GM12801 (cell line): Measurements from ENCODE around the gene MAPK4.

Experiments
- TF ChIP-seq, protein P1 (sequence below): IDR thresholded peaks from one replicate; pipeline ENCODE4 v1.5.1; 2011; ENCODE audit warnings: control low read depth; ENCODE audit not compliant: insufficient read length; ENCODE audit errors: extremely low read depth

MAPK4 gene

DNA sequence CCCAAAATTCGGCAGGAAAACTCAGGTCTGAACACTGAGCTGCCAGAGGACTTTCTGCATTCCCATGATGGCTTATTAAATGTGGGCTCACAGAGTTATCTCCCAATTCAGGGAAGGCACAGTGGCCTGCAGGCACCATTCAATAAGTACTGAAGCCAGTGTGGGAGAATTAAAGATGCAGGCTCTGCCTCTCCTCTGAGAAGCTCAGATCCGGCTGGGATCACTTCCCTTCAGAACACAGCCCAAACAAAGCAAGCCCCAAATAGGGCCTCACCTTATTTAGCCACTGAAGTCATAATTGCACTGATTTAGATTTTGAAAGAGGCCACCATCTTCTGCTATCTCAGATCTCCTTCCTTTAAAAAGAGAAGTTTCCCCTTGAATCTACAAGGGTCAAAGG is 94.3 kb downstream of the MAPK4 start:
- TF ChIP-seq, protein P1, sequence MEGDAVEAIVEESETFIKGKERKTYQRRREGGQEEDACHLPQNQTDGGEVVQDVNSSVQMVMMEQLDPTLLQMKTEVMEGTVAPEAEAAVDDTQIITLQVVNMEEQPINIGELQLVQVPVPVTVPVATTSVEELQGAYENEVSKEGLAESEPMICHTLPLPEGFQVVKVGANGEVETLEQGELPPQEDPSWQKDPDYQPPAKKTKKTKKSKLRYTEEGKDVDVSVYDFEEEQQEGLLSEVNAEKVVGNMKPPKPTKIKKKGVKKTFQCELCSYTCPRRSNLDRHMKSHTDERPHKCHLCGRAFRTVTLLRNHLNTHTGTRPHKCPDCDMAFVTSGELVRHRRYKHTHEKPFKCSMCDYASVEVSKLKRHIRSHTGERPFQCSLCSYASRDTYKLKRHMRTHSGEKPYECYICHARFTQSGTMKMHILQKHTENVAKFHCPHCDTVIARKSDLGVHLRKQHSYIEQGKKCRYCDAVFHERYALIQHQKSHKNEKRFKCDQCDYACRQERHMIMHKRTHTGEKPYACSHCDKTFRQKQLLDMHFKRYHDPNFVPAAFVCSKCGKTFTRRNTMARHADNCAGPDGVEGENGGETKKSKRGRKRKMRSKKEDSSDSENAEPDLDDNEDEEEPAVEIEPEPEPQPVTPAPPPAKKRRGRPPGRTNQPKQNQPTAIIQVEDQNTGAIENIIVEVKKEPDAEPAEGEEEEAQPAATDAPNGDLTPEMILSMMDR = no peak

- TF ChIP-seq, protein P1 = no peak
Observed at GRCh38 chr18:50654658-50655550, 95.0 kb downstream of the MAPK4 start.

DNA sequence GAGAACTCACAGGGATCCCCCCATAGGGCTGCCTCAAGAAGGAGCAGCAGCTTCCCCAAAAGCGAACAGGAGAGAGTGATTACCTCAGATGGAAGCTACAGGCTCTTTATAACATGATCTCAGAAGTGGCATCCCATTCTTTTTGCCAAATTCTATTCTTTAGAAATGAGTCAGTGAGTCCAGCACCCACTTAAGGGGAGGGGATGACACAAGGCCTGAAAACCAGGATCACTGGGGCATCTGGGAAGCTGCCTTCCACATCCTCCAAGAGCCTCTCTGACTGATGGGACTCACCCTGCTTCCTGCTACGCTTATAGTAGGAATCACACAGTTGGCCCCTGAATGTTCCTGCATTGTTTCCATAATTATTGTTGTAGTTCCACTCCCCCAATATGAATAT is 96.5 kb downstream of the MAPK4 start:
- TF ChIP-seq, protein P1 = no peak

DNA sequence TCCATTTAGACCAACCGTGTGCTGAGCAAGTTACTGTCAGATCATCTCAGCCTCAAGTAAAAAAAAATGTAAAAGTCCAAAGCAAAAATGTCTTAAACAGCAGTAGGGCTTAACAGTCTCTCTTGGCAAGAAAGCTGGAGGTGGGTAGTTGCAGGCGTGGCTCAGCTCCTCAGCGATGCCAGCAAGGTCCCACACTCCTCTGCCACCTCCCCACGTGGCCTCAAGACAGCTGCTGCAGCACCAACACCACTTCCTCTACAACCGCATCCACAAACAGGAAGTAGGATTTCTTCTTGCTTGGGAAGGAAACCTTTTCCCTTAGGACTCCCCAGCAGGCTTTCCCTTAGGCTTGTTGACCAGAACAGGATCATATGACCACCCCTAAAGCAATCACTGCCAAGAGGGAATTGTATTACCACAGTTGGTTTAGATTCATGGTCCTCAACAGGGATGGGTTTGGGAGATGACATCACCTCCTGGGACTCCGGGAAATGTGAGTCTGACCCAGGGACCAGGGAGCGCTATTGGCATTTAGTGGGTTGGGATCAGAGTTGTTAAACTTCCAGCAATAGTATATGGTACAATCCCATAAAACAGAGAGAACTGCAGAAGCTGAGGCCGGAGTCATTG is 97.1 kb downstream of the MAPK4 start:
- TF ChIP-seq, protein P1 = no peak

DNA sequence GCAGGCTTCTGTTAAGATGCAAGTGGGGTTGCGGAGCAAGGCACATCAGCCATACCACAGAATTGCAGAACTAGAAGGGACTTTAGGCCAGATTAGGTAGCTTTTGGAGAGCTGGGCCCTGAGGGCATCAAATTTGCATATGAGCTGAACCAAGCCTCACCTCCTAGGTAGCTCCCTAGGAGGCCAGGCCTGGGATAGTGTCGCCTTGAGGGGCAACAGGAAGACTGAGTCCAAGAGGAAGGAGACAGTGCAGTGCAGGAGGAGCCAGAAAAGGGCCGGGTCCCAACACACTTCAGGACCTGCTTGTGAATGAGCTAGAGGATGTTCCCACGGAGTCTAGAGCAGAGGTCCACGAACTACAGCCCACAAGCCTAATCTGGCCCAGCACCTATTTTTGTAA is 98.7 kb downstream of the MAPK4 start:
- TF ChIP-seq, protein P1 = no peak

DNA sequence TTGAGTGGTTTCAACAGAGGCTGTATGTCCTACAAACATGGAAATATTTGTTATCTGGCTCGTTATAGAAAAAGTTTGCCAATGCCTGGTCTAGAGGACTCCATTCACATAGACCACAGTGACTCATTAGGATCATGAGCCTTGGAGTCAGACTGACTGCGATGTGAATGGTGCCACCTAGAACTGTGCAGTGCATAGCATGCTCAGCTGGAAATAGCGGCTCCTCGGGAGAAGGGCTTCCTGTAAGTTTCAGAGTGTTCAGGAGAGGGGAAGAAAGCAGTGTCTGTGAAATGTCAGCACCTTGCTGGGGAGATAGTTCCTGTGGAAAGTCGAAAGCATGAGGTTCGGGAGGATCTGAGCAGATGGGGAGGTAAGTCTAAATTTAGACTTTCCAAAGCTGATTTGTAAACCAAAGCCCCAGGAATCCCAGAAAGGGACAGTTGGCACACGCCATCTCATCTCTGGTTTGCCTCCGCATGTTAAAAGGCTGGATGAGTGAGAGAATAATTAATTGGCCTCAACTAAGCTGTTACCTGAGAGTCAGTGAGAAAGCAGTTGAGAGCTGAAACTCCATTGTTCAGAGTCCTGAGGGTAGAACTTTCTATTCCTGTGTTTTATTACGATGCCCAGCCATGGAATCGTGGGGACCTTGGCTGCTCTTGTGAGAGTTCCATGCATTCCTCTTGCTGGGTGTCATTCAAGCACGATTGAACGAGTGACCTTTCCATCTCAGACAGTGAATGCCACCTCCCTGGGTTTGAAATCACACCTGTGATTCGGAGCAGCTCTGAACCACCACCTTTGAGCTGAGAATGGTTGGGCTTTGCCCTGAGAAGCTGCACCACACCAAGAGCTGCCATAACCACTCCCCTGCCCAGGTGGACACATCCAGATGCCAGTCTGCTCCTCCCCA is 99.5 kb downstream of the MAPK4 start:
- TF ChIP-seq, protein P1 = no peak

DNA sequence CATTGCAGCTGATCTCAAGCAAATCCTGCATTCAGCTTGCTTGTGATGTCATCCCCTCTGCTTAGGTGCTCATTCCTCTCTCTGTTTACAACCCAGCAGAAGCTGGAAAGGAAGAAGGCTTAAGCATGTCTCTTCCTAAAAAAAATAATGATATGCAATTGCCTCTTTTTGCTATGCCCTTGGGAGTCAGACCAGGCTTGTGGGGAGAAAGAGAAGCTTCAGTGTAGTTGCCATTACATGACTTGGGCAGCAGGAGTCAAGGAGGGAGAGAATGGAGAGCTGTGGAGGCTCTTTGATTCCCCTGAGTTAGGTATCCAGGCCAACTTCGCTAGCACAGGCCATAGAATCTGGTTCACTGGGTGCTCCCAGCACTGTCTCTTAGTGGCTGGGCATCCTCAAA is 101.1 kb downstream of the MAPK4 start:
- TF ChIP-seq, protein P1 = no peak
